CD4-positive, alpha-beta T cell treated with Interleukin-2 at 100 ng/mL for 4 hours (primary cell): ENCODE data around the gene FANCF.

Source experiments
- DNase-seq: peaks from one replicate; pipeline ENCODE4 v3.0.0-alpha.2; 2020; ENCODE audit warnings: low spot score

The FANCF gene

GRCh38 chr11:22626573-22627239 is 1.1 kb upstream of the FANCF start:
- DNase-seq, result no peak

- DNase-seq, result peak; percentile 64
Measured at GRCh38 chr11:22624742-22625447, 728 bp downstream of the FANCF start.

- no peak for DNase-seq
Measured at GRCh38 chr11:22617868-22618267, 7.8 kb downstream of the FANCF start.

GRCh38 chr11:22603933-22604332 is 21.7 kb downstream of the FANCF start:
- no peak for DNase-seq

- DNase-seq, result no peak
Measured at GRCh38 chr11:22602504-22602903, 23.1 kb downstream of the FANCF start.

- DNase-seq, result no peak
Measured at GRCh38 chr11:22599458-22599857, 26.2 kb downstream of the FANCF start.

GRCh38 chr11:22597062-22597461 is 28.6 kb downstream of the FANCF start:
- DNase-seq, result no peak

- DNase-seq, result no peak
Measured at GRCh38 chr11:22584976-22585375, 40.6 kb downstream of the FANCF start.

GRCh38 chr11:22583963-22584492 is 41.6 kb downstream of the FANCF start:
- DNase-seq, result no peak

GRCh38 chr11:22582151-22582410 is 43.5 kb downstream of the FANCF start:
- DNase-seq, result no peak

- no peak for DNase-seq
Measured at GRCh38 chr11:22581354-22582150, 44.1 kb downstream of the FANCF start.

GRCh38 chr11:22577854-22578253 is 47.8 kb downstream of the FANCF start:
- DNase-seq, result no peak
